GM18505 (cell line): ENCODE measurements around the gene PRCP.
A peak's percentile ranks its signal among the peaks of the same experiment; 100 is the strongest.

ENCODE experiments used
- ATAC-seq: cut with Tn5 transposase; IDR thresholded peaks from one replicate; pipeline ENCODE4 v1.9.1; 2021; ENCODE audit not compliant: unreplicated experiment
- POLR2A ChIP-seq: IDR thresholded peaks from 4 replicates; pipeline ENCODE4 v1.6.1; 2011; ENCODE audit warnings: borderline replicate concordance; ENCODE audit not compliant: insufficient read depth, insufficient read length; ENCODE audit errors: extremely low read depth

Gene PRCP

DNA sequence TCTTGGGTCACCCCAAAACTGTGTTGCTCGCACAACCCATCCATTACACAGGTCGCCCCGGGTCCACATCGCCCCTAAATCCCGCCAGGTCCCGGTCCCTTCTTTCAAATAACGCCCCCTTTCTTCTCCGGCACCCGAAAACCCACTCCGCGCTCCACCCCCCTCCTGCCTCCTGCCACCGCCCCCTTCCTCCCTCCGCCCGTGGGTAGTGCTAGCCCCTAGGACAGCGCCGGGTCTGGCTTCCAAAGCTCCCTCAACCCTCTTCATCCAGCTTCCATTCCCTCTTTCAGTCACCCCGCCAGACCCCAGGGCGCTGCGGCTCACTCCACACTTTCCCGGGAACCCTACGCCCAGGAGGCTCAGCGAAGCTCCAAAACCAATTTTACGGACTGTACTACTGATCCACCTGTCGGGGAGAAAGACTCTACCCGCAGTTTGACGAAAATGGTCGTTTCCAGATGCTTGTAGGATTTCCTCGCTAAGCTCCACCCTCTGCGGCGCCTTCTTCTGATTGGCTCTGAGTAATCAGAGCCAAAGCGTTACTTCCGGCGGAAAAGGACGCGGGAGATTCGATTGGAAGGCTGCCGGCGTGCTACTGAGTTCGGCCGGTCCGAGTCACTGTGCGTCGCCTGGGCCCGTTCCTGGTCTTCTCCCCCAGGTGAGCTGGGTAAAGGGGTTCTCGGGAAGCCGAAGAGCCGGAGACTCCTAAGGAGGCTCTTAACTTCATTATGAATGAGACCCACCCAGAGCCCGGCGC lies 1.1 kb upstream of the PRCP start, which contains the start of gene DDIAS:
Gene DDIAS, plus strand, starts transcription at position 572 of the 757 bp plus-strand sequence. CDS start 13,003 bp downstream, outside the sequence.
- ATAC-seq, result peak; percentile 64
- TF ChIP-seq POLR2A, result peak; percentile 55

GRCh38 chr11:82899957-82900276 lies 313 bp downstream of the PRCP start:
- ATAC-seq, result peak; percentile 4
- no peak for TF ChIP-seq POLR2A

DNA sequence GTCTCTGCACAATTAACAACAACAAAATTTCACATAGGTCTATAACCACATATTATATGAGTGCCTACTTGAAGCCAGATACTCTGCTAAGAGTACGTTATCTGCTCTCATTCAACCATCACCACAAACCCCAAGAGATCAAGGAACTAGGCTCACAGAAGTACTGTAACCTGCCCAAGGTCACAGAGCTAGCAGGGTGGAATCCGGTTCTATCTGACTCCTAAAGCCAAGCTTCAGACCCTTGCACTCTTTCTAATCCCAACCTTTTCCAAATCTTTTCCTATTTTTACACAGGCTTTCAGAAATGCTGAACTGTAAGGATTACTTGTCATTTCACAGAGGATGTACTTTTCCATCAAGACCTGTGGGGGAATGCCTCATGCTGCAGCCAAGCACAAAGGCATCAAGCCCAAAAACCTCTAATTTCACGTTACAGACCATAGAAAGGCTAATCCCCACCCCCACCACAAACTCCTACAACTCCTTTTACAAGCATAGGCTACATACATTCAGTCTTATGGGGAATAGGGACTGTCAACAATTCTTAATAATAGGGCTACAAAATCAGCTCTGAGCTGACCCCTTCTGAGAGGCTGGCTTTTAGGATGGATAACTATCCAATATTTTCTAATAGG lies 927 bp downstream of the PRCP start:
- no peak for ATAC-seq
- no peak for TF ChIP-seq POLR2A

GRCh38 chr11:82898241-82898640 lies 2.0 kb downstream of the PRCP start:
- TF ChIP-seq POLR2A, result no peak
- ATAC-seq, result no peak

- TF ChIP-seq POLR2A, result no peak
- no peak for ATAC-seq
These were observed 4.0 kb downstream of the PRCP start for GRCh38 chr11:82896183-82896582.

DNA sequence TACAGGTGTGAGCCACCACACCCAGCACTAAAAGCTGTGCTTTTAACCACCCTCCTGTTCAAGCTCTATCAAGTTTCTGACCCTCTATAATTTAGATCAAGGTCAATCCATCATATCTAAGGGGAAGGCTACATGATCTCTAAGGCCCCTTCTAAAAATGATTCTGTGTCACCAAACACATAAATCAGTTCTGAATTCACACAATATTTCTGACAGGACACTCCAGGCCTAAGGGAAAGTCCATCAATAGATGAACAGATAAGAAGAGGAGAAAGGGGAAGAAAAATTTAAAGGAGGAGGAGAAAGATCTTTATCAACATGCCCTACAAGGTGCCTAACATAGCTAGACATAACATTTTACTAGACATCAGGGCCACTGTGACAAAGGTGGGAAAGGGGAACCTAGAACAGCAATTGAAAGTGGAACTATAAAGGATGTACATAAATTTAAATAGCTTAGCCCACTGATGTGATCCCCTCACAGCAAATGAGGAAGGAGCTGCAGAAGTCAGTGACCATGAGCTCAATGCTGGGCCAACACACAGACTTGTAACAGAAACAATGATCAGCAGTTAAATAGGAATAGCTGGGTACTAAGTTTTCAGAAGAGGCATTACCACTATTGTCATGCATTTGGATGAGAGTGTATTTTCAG lies 4.7 kb downstream of the PRCP start:
- peak; percentile 32 for ATAC-seq
- TF ChIP-seq POLR2A, result no peak

- TF ChIP-seq POLR2A, result no peak
- no peak for ATAC-seq
These were observed 7.5 kb downstream of the PRCP start for GRCh38 chr11:82892611-82893169.

GRCh38 chr11:82890936-82891335 lies 9.3 kb downstream of the PRCP start:
- no peak for TF ChIP-seq POLR2A
- ATAC-seq, result no peak

DNA sequence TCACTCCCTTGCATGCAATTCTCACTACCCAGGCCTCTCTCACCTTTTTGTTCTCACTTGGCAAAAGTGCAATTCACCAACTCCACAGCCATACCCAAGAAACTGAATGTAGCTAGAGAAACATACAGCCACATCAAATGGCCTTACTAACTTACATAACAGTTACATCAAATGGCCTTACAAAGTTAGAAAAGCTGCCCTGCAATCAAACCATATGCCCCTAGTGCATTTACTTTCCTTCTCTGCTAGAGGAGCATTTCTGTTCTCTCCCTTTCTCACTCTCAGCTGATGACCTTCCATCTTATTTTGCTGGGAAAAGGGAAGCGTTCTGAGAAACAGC lies 10.3 kb downstream of the PRCP start:
- no peak for TF ChIP-seq POLR2A
- no peak for ATAC-seq

- ATAC-seq, result no peak
- TF ChIP-seq POLR2A, result no peak
These were observed 10.9 kb downstream of the PRCP start for GRCh38 chr11:82889133-82890001.

DNA sequence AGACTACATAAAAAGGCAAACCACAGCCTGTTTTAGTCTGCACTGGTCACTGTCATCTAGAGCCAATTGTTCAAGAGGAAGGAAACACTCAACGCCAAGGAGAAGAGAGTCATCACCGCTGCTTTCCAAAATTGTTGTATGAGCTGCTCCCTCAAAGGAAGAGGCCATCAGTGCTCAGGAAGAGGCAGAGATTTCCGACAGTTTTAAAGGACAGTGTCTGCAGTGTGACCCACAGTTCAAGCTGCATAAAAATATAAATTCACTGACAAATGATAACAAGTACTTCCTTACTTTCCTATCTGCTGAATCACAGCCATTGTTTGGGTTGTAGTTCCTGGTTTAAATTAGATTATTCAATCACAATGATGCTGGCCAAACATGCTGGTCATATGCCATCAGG lies 16.4 kb downstream of the PRCP start:
- no peak for ATAC-seq
- TF ChIP-seq POLR2A, result no peak

- TF ChIP-seq POLR2A, result no peak
- no peak for ATAC-seq
These were observed 25.3 kb downstream of the PRCP start for GRCh38 chr11:82874646-82875523.
